Measurements from ENCODE around the gene TEC.

DNA sequence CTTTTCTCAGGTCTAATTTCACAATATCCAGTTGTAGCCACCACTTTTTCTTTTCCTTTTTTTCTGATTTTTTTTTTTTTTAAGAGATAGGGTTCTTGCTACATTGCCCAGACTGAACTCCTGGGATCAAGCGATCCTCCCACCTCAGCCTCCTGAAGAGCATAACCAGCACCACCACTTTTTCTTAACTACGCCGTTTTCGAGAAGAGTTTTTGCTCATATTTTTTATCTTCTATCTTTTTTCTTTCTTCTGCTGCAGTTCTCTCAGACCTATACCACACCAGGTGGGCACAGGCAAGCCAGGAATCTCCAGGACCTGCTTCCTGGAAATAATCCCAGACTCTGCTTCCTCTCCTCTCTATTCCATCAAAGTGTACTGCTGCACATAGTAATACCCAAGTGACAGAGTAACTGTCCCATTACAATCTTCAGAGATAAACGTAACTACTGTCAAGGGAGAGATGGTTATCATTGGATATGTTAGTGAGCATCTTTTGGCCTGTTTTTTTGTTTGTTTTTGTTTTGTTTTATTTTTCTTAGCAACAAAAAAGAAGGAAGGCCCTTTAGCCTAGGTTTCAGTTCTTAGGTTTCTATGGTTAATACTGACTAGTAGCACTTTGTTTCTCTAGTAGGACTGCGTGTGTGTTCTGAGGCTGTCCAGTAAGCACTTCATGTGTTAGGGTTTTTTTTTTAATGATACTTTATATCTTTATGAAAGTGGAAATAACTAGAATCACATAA is 76.4 kb downstream of the TEC start:
- TF ChIP-seq, protein P1, sequence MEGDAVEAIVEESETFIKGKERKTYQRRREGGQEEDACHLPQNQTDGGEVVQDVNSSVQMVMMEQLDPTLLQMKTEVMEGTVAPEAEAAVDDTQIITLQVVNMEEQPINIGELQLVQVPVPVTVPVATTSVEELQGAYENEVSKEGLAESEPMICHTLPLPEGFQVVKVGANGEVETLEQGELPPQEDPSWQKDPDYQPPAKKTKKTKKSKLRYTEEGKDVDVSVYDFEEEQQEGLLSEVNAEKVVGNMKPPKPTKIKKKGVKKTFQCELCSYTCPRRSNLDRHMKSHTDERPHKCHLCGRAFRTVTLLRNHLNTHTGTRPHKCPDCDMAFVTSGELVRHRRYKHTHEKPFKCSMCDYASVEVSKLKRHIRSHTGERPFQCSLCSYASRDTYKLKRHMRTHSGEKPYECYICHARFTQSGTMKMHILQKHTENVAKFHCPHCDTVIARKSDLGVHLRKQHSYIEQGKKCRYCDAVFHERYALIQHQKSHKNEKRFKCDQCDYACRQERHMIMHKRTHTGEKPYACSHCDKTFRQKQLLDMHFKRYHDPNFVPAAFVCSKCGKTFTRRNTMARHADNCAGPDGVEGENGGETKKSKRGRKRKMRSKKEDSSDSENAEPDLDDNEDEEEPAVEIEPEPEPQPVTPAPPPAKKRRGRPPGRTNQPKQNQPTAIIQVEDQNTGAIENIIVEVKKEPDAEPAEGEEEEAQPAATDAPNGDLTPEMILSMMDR (IDR thresholded peaks at IDR 0.05 in 4 of 5, conservative IDR thresholded peaks at IDR 0.05 in 1 of 5): no peak
- no peak for TF ChIP-seq POLR2A (IDR thresholded peaks at IDR 0.05)

Measured in gastrocnemius medialis (tissue), 4 donors.